ENCODE results near the gene FAM221B.

Gene FAM221B

GRCh38 chr9:35845824-35846771, 17.6 kb upstream of the FAM221B start:
- no peak for DNase-seq

GRCh38 chr9:35844628-35845270, 16.2 kb upstream of the FAM221B start:
- peak; percentile 15 for DNase-seq

GRCh38 chr9:35842795-35843194, 14.3 kb upstream of the FAM221B start:
- DNase-seq: no peak

- DNase-seq: no peak
Observed at GRCh38 chr9:35842020-35842745, 13.7 kb upstream of the FAM221B start.

- DNase-seq: no peak
Observed at GRCh38 chr9:35841645-35841900, 13.0 kb upstream of the FAM221B start.

- DNase-seq: no peak
Observed at GRCh38 chr9:35840881-35841644, 12.5 kb upstream of the FAM221B start.

GRCh38 chr9:35839926-35840325, 11.4 kb upstream of the FAM221B start:
- DNase-seq: no peak

- no peak for DNase-seq
Observed at GRCh38 chr9:35836595-35836994, 8.1 kb upstream of the FAM221B start.

GRCh38 chr9:35835766-35836165, 7.2 kb upstream of the FAM221B start:
- DNase-seq: no peak

- no peak for DNase-seq
Observed at GRCh38 chr9:35835216-35835632, 6.7 kb upstream of the FAM221B start.

- DNase-seq: no peak
Observed at GRCh38 chr9:35834260-35835215, 6.0 kb upstream of the FAM221B start.

- no peak for DNase-seq
Observed at GRCh38 chr9:35832814-35833213, 4.3 kb upstream of the FAM221B start.

GRCh38 chr9:35831040-35831439, 2.5 kb upstream of the FAM221B start:
- no peak for DNase-seq

- DNase-seq: no peak
Observed at GRCh38 chr9:35829764-35830096, 1.2 kb upstream of the FAM221B start.

GRCh38 chr9:35829084-35829763, 692 bp upstream of the FAM221B start, which contains the start of gene TMEM8B:
Gene TMEM8B, plus strand, starts transcription at chr9:35829228. Its CDS starts 220 bp downstream, at chr9:35829448.
- DNase-seq: peak; percentile 61

- DNase-seq: no peak
Observed at GRCh38 chr9:35827486-35827885, 1.0 kb downstream of the FAM221B start.

- peak; percentile 46 for DNase-seq
Observed at GRCh38 chr9:35826071-35826701, 2.3 kb downstream of the FAM221B start.

- DNase-seq: no peak
Observed at GRCh38 chr9:35822926-35823325, 5.6 kb downstream of the FAM221B start.

- DNase-seq: no peak
Observed at GRCh38 chr9:35820076-35820475, 8.5 kb downstream of the FAM221B start.

GRCh38 chr9:35818341-35818740, 10.2 kb downstream of the FAM221B start:
- no peak for DNase-seq

GRCh38 chr9:35816708-35817107, 11.8 kb downstream of the FAM221B start:
- DNase-seq: peak; percentile 89

All from DMS 273 treated with DMSO at 0.1 percent for 48 hours (cell line).